HFFc6 (cell line): ENCODE data around the gene UPF1. TPM values are rescaled to one million over a fixed set of nuclear protein-coding genes. Genes with fewer than 3 reads are reported as not detected.

Source experiments
- DNase-seq: peaks from one replicate; pipeline ENCODE4 v3.0.0-alpha.2; 2018
- H3K27ac Mint-ChIP-seq: 2 replicates; pipeline ENCODE4 v1.8.0; 2020; ENCODE audit warnings: mild to moderate bottlenecking, mixed read lengths
- H3K27me3 Mint-ChIP-seq: 2 replicates; pipeline ENCODE4 v1.8.0; 2021; ENCODE audit warnings: mild to moderate bottlenecking, moderate library complexity, mixed read lengths; ENCODE audit not compliant: insufficient read depth
- H3K36me3 Mint-ChIP-seq: 2 replicates; pipeline ENCODE4 v1.8.0; 2021; ENCODE audit warnings: low read depth, mixed read lengths
- H3K4me1 Mint-ChIP-seq: 2 replicates; pipeline ENCODE4 v1.8.0; 2020; ENCODE audit warnings: low read depth, mixed read lengths
- H3K4me3 Mint-ChIP-seq: 2 replicates; pipeline ENCODE4 v1.8.0; 2020; ENCODE audit warnings: mild to moderate bottlenecking, moderate library complexity, mixed read lengths
- H3K9me3 Mint-ChIP-seq: 2 replicates; pipeline ENCODE4 v1.8.0; 2020; ENCODE audit warnings: mild to moderate bottlenecking, mixed read lengths
- CTCF ChIP-seq: fragments of 200-600 bp; sonication (generic); IDR thresholded peaks from 2 replicates; pipeline ENCODE4 v1.5.0; 2021; ENCODE audit warnings: antibody characterized with exemption, mild to moderate bottlenecking
- total RNA-seq, 6 experiments: library from RNA; stranded (reverse); fragmentation: NEBNext Ultra II Directional; extraction: Animal tissue kit (Norgen Biotek cat#: 25700); gene quantifications; 2 replicates in 1 of 6; 3 replicates in 5 of 6; pipeline ENCODE4 v1.2.3, GENCODE V29; 2021

Gene UPF1
- total RNA-seq, 6 experiments from 2014 or later: 46.3 to 54.7 (median 51.4) TPM

GRCh38 chr19:18875726-18876125 lies 44.0 kb downstream of the UPF1 start:
- H3K27ac Mint-ChIP-seq: peak overlapping the region; percentile 45; the same call in 1 of the 2 replicates
- peak; percentile 43 for DNase-seq
- no peak overlapping the region for H3K4me3 Mint-ChIP-seq
- H3K36me3 Mint-ChIP-seq: peaks cover 49% of the 10 kb centered on the region
- no peak for TF ChIP-seq CTCF
- peaks cover 8% of the 10 kb centered on the region; the same call in 1 of the 2 replicates for H3K9me3 Mint-ChIP-seq
- H3K4me1 Mint-ChIP-seq: peaks cover 6% of the 10 kb centered on the region; the same call in 1 of the 2 replicates
- peaks cover 8% of the 10 kb centered on the region for H3K27me3 Mint-ChIP-seq

- H3K36me3 Mint-ChIP-seq: peaks cover 41% of the 10 kb centered on the region
- H3K27ac Mint-ChIP-seq: no peak overlapping the region
- peaks cover 6% of the 10 kb centered on the region; the same call in 1 of the 2 replicates for H3K4me1 Mint-ChIP-seq
- DNase-seq: no peak
- peaks cover 5% of the 10 kb centered on the region for H3K27me3 Mint-ChIP-seq
- TF ChIP-seq CTCF: no peak
- no peak overlapping the region for H3K4me3 Mint-ChIP-seq
- H3K9me3 Mint-ChIP-seq: peaks cover 8% of the 10 kb centered on the region; the same call in 1 of the 2 replicates
Observed at GRCh38 chr19:18876865-18877264, 45.1 kb downstream of the UPF1 start.

GRCh38 chr19:18878058-18878797 lies 46.5 kb downstream of the UPF1 start:
- Mint-ChIP-seq H3K4me3 (no peak overlapping the region), H3K4me1 (peaks cover 6% of the 10 kb centered on the region; the same call in 1 of the 2 replicates), H3K27me3 (peaks cover 5% of the 10 kb centered on the region), H3K9me3 (peaks cover 8% of the 10 kb centered on the region; the same call in 1 of the 2 replicates), H3K27ac (0 out of 2 replicates have a peak overlapping the region, but pooled peaks have one; percentile 21), H3K36me3 (peaks cover 37% of the 10 kb centered on the region)
- DNase-seq: no peak
- TF ChIP-seq CTCF: no peak

- Mint-ChIP-seq H3K4me1 (peaks cover 6% of the 10 kb centered on the region; the same call in 1 of the 2 replicates), H3K4me3 (no peak overlapping the region), H3K27me3 (peaks cover 5% of the 10 kb centered on the region), H3K36me3 (peaks cover 33% of the 10 kb centered on the region), H3K9me3 (peaks cover 8% of the 10 kb centered on the region; the same call in 1 of the 2 replicates), H3K27ac (no peak overlapping the region)
- no peak for DNase-seq
- TF ChIP-seq CTCF: no peak
Observed at GRCh38 chr19:18878858-18879578, 47.3 kb downstream of the UPF1 start.

- H3K27ac Mint-ChIP-seq: no peak overlapping the region
- H3K4me1 Mint-ChIP-seq: peaks cover 6% of the 10 kb centered on the region; the same call in 1 of the 2 replicates
- DNase-seq: peak; percentile 22
- H3K27me3 Mint-ChIP-seq: peaks cover 7% of the 10 kb centered on the region
- peaks cover 25% of the 10 kb centered on the region for H3K36me3 Mint-ChIP-seq
- H3K4me3 Mint-ChIP-seq: no peak overlapping the region
- peaks cover 8% of the 10 kb centered on the region; the same call in 1 of the 2 replicates for H3K9me3 Mint-ChIP-seq
- TF ChIP-seq CTCF: no peak
Observed at GRCh38 chr19:18879579-18880373, 48.0 kb downstream of the UPF1 start.
